HEK293 (cell line): ENCODE data around the gene CPSF2.

Experiments used
- CTCF ChIA-PET: fragments of 350-600 bp; formaldehyde crosslinking; extraction: SDS; loops from one replicate; lab custom pipeline; 2021; ENCODE audit warnings: antibody characterized with exemption; lab: Yijun Ruan, JAX
- POLR2A ChIA-PET: fragments of 300-600 bp; formaldehyde crosslinking; extraction: SDS; loops from one replicate; lab custom pipeline; 2020; ENCODE audit warnings: antibody characterized with exemption, inconsistent platforms; lab: Yijun Ruan, JAX
- H3K27ac ChIP-seq: fragments of 200-500 bp; sonication (Bioruptor generic); 2 replicates; pipeline ENCODE4 v1.5.1; 2014; ENCODE audit warnings: low read depth, low read length, control low read depth, inconsistent platforms; ENCODE audit errors: extremely low read depth
- H3K36me3 ChIP-seq, 2 experiments: fragments of 200-500 bp in 1 of 2; sonication (Bioruptor generic) in 1 of 2; 1 replicate in 1 of 2; 2 replicates in 1 of 2; pipeline ENCODE4 v1.5.1; 2014 to 2017; ENCODE audit warnings: inconsistent platforms in 2 of 2, low read length in 2 of 2; ENCODE audit not compliant: control insufficient read depth in 2 of 2, insufficient read depth in 1 of 2
- H3K4me1 ChIP-seq: fragments of 200-500 bp; sonication (Bioruptor generic); 2 replicates; pipeline ENCODE4 v1.5.1; 2014; ENCODE audit warnings: mild to moderate bottlenecking, low read length, inconsistent platforms; ENCODE audit not compliant: control insufficient read depth, insufficient read depth
- H3K4me3 ChIP-seq: 2 replicates; pipeline ENCODE4 v1.5.1; 2011; ENCODE audit warnings: low read depth, mild to moderate bottlenecking, control low read depth, low read length, moderate library complexity
- H3K9me3 ChIP-seq: fragments of 200-500 bp; sonication (Bioruptor generic); 2 replicates; pipeline ENCODE4 v1.5.1; 2014; ENCODE audit warnings: low read depth, low read length, inconsistent platforms; ENCODE audit not compliant: control insufficient read depth, insufficient read depth
- EGR2 ChIP-seq: fragments of 450-650 bp; formaldehyde crosslinking; IDR thresholded peaks from 2 replicates; pipeline ENCODE4 v1.5.1; 2016; ENCODE audit warnings: low read depth, missing biosample characterization, missing genetic modification characterization
- GLIS1 ChIP-seq: fragments of 450-650 bp; formaldehyde crosslinking; IDR thresholded peaks from 2 replicates; pipeline ENCODE4 v1.5.1; 2016; ENCODE audit warnings: missing biosample characterization, missing genetic modification characterization
- KLF9 ChIP-seq: fragments of 450-650 bp; formaldehyde crosslinking; IDR thresholded peaks from 2 replicates; pipeline ENCODE4 v1.5.1; 2016; ENCODE audit warnings: missing biosample characterization, missing genetic modification characterization, low read depth
- SCRT1 ChIP-seq: fragments of 450-650 bp; formaldehyde crosslinking; IDR thresholded peaks from 2 replicates; pipeline ENCODE4 v1.5.1; 2016; ENCODE audit warnings: missing biosample characterization, missing genetic modification characterization, borderline replicate concordance
- ZFP69B ChIP-seq: fragments of 450-650 bp; formaldehyde crosslinking; IDR thresholded peaks from 2 replicates; pipeline ENCODE4 v1.5.1; 2016; ENCODE audit warnings: missing biosample characterization, missing genetic modification characterization
- ZNF350 ChIP-seq: fragments of 450-650 bp; formaldehyde crosslinking; IDR thresholded peaks from 2 replicates; pipeline ENCODE4 v1.5.0; 2017; ENCODE audit warnings: missing biosample characterization, mild to moderate bottlenecking, missing genetic modification characterization
- ZNF354C ChIP-seq: fragments of 450-650 bp; formaldehyde crosslinking; IDR thresholded peaks from 2 replicates; pipeline ENCODE4 v1.5.1; 2016; ENCODE audit warnings: missing biosample characterization, missing genetic modification characterization, low read depth, borderline replicate concordance
- ZNF426 ChIP-seq: fragments of 450-650 bp; formaldehyde crosslinking; IDR thresholded peaks from 2 replicates; pipeline ENCODE4 v1.5.1; 2017; ENCODE audit warnings: missing biosample characterization, missing genetic modification characterization, mild to moderate bottlenecking, inconsistent platforms, moderate library complexity
- ZNF561 ChIP-seq: fragments of 450-650 bp; IDR thresholded peaks from 2 replicates; pipeline ENCODE4 v1.5.1; 2018; ENCODE audit warnings: missing biosample characterization, missing genetic modification characterization, borderline replicate concordance
- ZNF701 ChIP-seq: fragments of 450-650 bp; formaldehyde crosslinking; IDR thresholded peaks from 2 replicates; pipeline ENCODE4 v1.5.1; 2016; ENCODE audit warnings: missing biosample characterization, missing genetic modification characterization
- ZNF837 ChIP-seq: fragments of 450-650 bp; formaldehyde crosslinking; IDR thresholded peaks from 2 replicates; pipeline ENCODE4 v1.5.1; 2016; ENCODE audit warnings: missing biosample characterization, missing genetic modification characterization
- TF ChIP-seq, protein P1 (sequence below): fragments of 450-650 bp; formaldehyde crosslinking; IDR thresholded peaks from 2 replicates; pipeline ENCODE4 v1.5.1; 2016; ENCODE audit warnings: missing biosample characterization, missing genetic modification characterization
- TF ChIP-seq, protein P2 (sequence below): fragments of 450-650 bp; formaldehyde crosslinking; IDR thresholded peaks from 2 replicates; pipeline ENCODE4 v1.5.1; 2016; ENCODE audit warnings: missing biosample characterization, missing genetic modification characterization
- TF ChIP-seq, protein P3 (sequence below): fragments of 450-650 bp; formaldehyde crosslinking; IDR thresholded peaks from 2 replicates; pipeline ENCODE4 v1.5.1; 2016; ENCODE audit warnings: missing biosample characterization, missing genetic modification characterization
- TF ChIP-seq, protein P4 (sequence below): fragments of 450-650 bp; formaldehyde crosslinking; IDR thresholded peaks from 2 replicates; pipeline ENCODE4 v1.5.1; 2016; ENCODE audit warnings: missing biosample characterization, missing genetic modification characterization
- TF ChIP-seq, protein P5 (sequence below): fragments of 450-650 bp; formaldehyde crosslinking; IDR thresholded peaks from 2 replicates; pipeline ENCODE4 v1.5.1; 2017; ENCODE audit warnings: missing biosample characterization, missing genetic modification characterization

Gene CPSF2

DNA sequence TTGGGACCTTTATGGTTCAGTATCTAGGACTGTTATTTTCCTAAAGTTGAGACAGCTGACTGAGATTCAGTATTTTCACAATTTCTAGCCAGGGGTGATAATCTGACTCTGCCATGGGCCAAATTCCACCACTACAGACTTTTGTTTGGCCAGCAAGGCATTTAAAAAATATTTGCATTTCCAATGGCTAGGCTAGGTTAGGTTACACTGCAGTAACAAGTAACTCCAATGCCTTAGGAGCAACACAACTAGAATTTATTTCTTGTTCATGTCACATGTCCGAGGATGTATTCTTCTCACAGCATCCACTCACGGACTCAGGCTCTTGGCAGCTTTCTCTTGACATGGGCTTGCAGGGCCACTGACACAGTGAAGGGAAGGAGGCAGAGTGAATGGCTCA lies 83.0 kb downstream of the CPSF2 start:
- ChIA-PET CTCF (interaction anchor here (0.6 to 0.7 kb wide), 3 partner anchors 13 to 1244 kb away, joined by 3 to 7 read pairs (median 6); no protein-coding TSS in a partner anchor), POLR2A (no interaction called here)
- TF ChIP-seq ZNF354C = no peak
- TF ChIP-seq SCRT1 (tag by site-specific recombination) = no peak
- TF ChIP-seq, protein P1, sequence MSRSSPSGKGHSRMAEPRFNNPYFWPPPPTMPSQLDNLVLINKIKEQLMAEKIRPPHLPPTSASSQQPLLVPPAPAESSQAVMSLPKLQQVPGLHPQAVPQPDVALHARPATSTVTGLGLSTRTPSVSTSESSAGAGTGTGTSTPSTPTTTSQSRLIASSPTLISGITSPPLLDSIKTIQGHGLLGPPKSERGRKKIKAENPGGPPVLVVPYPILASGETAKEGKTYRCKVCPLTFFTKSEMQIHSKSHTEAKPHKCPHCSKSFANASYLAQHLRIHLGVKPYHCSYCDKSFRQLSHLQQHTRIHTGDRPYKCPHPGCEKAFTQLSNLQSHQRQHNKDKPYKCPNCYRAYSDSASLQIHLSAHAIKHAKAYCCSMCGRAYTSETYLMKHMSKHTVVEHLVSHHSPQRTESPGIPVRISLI = no peak
- TF ChIP-seq, protein P2, sequence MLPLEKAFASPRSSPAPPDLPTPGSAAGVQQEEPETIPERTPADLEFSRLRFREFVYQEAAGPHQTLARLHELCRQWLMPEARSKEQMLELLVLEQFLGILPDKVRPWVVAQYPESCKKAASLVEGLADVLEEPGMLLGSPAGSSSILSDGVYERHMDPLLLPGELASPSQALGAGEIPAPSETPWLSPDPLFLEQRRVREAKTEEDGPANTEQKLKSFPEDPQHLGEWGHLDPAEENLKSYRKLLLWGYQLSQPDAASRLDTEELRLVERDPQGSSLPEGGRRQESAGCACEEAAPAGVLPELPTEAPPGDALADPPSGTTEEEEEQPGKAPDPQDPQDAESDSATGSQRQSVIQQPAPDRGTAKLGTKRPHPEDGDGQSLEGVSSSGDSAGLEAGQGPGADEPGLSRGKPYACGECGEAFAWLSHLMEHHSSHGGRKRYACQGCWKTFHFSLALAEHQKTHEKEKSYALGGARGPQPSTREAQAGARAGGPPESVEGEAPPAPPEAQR (tag by site-specific recombination) = no peak
- no peak for TF ChIP-seq ZFP69B (tag by site-specific recombination)
- TF ChIP-seq ZNF350 (tag by site-specific recombination) = no peak
- TF ChIP-seq, protein P3, sequence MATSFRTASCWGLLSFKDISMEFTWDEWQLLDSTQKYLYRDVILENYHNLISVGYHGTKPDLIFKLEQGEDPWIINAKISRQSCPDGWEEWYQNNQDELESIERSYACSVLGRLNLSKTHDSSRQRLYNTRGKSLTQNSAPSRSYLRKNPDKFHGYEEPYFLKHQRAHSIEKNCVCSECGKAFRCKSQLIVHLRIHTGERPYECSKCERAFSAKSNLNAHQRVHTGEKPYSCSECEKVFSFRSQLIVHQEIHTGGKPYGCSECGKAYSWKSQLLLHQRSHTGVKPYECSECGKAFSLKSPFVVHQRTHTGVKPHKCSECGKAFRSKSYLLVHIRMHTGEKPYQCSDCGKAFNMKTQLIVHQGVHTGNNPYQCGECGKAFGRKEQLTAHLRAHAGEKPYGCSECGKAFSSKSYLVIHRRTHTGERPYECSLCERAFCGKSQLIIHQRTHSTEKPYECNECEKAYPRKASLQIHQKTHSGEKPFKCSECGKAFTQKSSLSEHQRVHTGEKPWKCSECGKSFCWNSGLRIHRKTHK (tag by site-specific recombination) = no peak
- TF ChIP-seq ZNF561 (tag by site-specific recombination) = no peak
- TF ChIP-seq GLIS1 (tag by site-specific recombination) = no peak
- no peak for TF ChIP-seq ZNF426
- TF ChIP-seq, protein P4, sequence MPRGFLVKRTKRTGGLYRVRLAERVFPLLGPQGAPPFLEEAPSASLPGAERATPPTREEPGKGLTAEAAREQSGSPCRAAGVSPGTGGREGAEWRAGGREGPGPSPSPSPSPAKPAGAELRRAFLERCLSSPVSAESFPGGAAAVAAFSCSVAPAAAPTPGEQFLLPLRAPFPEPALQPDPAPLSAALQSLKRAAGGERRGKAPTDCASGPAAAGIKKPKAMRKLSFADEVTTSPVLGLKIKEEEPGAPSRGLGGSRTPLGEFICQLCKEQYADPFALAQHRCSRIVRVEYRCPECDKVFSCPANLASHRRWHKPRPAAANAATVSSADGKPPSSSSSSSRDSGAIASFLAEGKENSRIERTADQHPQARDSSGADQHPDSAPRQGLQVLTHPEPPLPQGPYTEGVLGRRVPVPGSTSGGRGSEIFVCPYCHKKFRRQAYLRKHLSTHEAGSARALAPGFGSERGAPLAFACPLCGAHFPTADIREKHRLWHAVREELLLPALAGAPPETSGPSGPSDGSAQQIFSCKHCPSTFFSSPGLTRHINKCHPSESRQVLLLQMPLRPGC (tag by site-specific recombination) = no peak
- no peak for TF ChIP-seq ZNF837 (tag by site-specific recombination)
- TF ChIP-seq, protein P5, sequence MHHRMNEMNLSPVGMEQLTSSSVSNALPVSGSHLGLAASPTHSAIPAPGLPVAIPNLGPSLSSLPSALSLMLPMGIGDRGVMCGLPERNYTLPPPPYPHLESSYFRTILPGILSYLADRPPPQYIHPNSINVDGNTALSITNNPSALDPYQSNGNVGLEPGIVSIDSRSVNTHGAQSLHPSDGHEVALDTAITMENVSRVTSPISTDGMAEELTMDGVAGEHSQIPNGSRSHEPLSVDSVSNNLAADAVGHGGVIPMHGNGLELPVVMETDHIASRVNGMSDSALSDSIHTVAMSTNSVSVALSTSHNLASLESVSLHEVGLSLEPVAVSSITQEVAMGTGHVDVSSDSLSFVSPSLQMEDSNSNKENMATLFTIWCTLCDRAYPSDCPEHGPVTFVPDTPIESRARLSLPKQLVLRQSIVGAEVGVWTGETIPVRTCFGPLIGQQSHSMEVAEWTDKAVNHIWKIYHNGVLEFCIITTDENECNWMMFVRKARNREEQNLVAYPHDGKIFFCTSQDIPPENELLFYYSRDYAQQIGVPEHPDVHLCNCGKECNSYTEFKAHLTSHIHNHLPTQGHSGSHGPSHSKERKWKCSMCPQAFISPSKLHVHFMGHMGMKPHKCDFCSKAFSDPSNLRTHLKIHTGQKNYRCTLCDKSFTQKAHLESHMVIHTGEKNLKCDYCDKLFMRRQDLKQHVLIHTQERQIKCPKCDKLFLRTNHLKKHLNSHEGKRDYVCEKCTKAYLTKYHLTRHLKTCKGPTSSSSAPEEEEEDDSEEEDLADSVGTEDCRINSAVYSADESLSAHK = no peak
- no peak for TF ChIP-seq KLF9 (tag by site-specific recombination)
- TF ChIP-seq EGR2 (tag by site-specific recombination) = no peak
- TF ChIP-seq ZNF701 (tag by site-specific recombination) = no peak

More for the DNA sequence above, 83.0 kb downstream of the CPSF2 start:
- Histone ChIP-seq H3K4me1 (no peaks in the 10 kb centered on the region), H3K4me3 (no peak overlapping the region), H3K27ac (no peak overlapping the region), H3K9me3 (no peaks in the 10 kb centered on the region), H3K36me3 (no peaks in the 10 kb centered on the region)
